SIG-M5 treated with dmso at 0.1 percent for 504 hours (cell line): ENCODE measurements around the gene ANGPT4.

Experiments
- DNase-seq: peaks from one replicate; lab custom pipeline; 2025; ENCODE audit not compliant: unreplicated experiment; lab: John Stamatoyannopoulos, UW

ANGPT4 gene

GRCh38 chr20:916125-916799, at the start of gene ANGPT4:
Gene ANGPT4 (minus strand): TSS chr20:916334. CDS start chr20:916214, 120 bp downstream.
- DNase-seq = no peak

GRCh38 chr20:963795-964194, 47.7 kb upstream of the ANGPT4 start:
- DNase-seq = no peak

- no peak for DNase-seq
Observed at GRCh38 chr20:962683-963082, 46.5 kb upstream of the ANGPT4 start.

- no peak for DNase-seq
Observed at GRCh38 chr20:962223-962622, 46.1 kb upstream of the ANGPT4 start.

- DNase-seq = no peak
Observed at GRCh38 chr20:961768-962167, 45.6 kb upstream of the ANGPT4 start.

- DNase-seq = no peak
Observed at GRCh38 chr20:959996-960615, 44.0 kb upstream of the ANGPT4 start.

- no peak for DNase-seq
Observed at GRCh38 chr20:958936-959815, 43.0 kb upstream of the ANGPT4 start.

GRCh38 chr20:957544-957943, 41.4 kb upstream of the ANGPT4 start:
- no peak for DNase-seq

GRCh38 chr20:956330-956951, 40.3 kb upstream of the ANGPT4 start:
- DNase-seq = peak; percentile 63

- DNase-seq = no peak
Observed at GRCh38 chr20:955656-956055, 39.5 kb upstream of the ANGPT4 start.

- no peak for DNase-seq
Observed at GRCh38 chr20:955111-955510, 39.0 kb upstream of the ANGPT4 start.

GRCh38 chr20:953742-954141, 37.6 kb upstream of the ANGPT4 start:
- no peak for DNase-seq

GRCh38 chr20:952196-952795, 36.2 kb upstream of the ANGPT4 start:
- DNase-seq = no peak

GRCh38 chr20:951384-952169, 35.4 kb upstream of the ANGPT4 start:
- DNase-seq = no peak

GRCh38 chr20:949717-950116, 33.6 kb upstream of the ANGPT4 start:
- no peak for DNase-seq

GRCh38 chr20:946826-947225, 30.7 kb upstream of the ANGPT4 start:
- DNase-seq = no peak

- DNase-seq = no peak
Observed at GRCh38 chr20:945841-946240, 29.7 kb upstream of the ANGPT4 start.

GRCh38 chr20:944774-945410, 28.8 kb upstream of the ANGPT4 start:
- no peak for DNase-seq

GRCh38 chr20:944148-944547, 28.0 kb upstream of the ANGPT4 start:
- no peak for DNase-seq

GRCh38 chr20:942611-943010, 26.5 kb upstream of the ANGPT4 start:
- DNase-seq = no peak
